Stimulated activated CD8-positive, alpha-beta memory T cell treated with anti-CD3 and anti-CD28 coated beads, Interleukin-7, amount 100 ng/mL, for 1 hour (primary cell): ENCODE data around the gene SCP2D1.
"Not testable (repeated sequence)": the region's sequence is repeated elsewhere in the genome, so short reads cannot be mapped to it uniquely, and the experiment has no call there.

Source experiments
- DNase-seq, 2 donors: peaks; one replicate each; pipeline ENCODE4 v3.0.0-alpha.2; 2020; ENCODE audit warnings: low read depth in 2 of 2

Gene SCP2D1

DNA sequence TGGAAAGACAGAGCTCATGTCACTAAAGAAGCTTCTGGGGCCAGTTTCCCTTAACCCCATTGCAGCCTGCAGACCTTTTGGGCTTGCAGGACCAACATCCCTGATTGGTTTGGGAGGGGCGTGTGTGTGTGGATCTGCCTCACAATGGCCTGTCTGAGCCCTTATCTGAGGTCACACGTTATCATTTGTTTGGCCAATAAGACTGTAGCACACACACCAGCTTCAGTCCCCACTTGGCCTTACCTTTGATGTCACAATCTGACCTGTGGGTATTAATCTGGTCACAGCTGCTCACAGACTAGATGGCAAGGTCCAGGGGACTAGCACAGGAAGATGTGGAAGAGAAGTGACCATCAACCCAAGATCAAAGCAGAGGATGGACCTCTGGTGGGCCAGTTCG lies at the start of gene SCP2D1:
SCP2D1 (plus strand) TSS at position 301 of the 400 bp plus-strand sequence; CDS start at position 334, 33 bp downstream.
- DNase-seq, result no peak

DNA sequence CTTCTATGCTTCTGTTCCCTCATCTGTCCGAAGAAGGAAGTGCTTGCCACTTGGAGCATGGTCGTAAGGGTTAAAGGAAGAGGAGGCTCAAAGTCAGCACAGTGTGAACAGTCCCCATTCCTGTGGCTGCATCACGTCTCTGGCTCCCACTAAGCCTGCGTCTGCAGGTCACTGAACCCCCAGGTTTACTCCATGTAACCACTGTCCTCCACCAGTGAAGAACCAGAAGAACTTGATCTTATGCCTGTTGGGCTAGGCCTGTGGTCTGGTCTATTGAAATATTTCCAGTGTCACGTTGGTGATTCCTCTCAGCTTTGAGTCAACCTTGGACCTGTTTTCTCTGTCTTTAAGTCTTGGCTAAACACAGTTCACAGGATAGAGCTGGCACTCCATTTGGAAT lies 45.9 kb upstream of the SCP2D1 start:
- no peak for DNase-seq

DNA sequence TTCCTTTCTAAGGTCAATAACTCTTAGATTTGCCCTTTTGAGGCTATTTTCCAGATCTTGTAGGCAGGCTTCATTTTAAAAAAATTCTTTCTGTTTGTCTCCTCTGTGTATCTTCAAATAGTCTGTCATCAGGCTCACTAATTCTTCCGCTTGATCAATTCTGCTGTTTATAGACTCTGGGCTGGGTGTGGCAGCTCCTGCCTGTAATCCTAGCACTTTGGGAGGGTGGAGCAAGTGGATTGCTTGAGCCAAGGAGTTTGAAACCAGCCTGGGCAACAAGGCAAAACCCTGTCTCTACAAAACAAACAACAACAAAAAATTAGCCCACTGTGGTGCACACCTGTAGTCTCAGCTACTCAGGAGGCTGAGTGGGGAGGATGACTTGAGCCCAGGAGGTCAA lies 40.0 kb upstream of the SCP2D1 start:
- no peak for DNase-seq

DNA sequence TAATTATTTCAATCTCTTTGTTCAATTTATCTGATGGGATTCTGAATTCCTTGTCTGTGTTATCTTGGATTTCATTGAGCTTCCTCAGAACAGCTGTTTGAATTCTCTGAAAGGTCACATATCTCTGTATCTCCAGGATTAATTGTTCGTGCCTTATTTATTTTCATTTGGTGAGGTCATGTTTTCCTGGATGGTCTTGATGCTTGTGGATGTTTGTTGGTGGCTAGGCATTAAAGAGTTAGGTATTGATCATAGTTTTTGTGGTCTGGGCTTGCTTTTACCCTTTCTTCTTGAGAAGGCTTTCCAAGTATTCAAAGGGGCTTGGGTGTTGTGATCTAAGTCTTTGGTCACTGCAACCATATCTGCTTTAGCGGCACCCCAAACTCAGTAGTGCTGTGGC lies 39.4 kb upstream of the SCP2D1 start:
- DNase-seq, result no peak

DNA sequence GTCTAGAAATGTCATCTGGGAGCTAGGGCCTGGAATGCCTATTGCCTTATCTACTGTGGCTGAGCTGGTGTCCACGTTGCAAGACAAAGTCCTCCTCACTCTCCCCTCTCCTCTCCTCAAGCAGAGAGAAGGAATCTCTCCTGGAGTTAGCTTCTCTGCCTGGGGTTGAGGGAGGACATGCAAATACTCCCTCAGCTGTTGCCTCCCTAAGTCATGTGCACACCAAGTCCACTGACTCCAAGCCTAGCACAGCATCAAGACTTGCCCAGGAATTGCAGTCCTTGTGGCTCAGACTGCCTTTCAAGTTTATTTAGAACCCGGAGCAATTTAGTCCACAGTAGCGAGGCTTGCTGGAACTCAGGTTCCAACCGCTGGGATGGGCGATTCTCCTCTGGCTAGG lies 38.0 kb upstream of the SCP2D1 start:
- no peak for DNase-seq

DNA sequence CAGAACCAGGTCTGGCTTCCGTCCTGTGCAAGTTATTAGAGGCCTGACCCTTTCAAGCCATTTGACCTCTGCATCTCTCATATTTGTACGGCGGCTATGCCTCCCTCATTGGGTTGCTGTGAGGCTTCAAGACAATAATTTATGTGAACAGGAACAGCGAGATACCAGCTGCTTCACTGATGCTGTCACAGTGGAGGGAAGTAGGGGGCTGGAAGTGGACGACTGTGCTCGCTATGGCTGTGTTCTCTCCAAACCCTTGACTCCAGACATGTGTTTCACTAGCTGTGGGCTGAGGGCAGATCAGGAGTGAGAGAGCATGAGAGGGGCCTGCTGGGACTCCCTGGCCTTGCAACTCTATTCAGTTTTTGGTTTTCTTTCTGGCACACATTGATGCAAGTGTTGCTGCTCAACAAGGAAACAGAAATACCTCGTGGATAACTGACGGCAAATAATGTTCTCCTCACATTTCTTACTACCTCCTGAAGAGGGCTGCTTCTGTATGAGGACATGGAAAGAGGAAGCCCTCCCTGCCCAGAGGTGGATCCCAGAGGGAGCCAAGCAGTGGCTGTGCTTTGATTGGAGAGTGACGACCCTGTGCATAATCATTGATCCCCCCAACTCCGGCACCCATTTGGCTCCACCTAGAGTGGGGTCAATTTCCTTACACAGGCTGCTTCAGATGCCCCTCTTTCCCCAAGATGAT lies 34.7 kb upstream of the SCP2D1 start:
- no peak for DNase-seq

DNA sequence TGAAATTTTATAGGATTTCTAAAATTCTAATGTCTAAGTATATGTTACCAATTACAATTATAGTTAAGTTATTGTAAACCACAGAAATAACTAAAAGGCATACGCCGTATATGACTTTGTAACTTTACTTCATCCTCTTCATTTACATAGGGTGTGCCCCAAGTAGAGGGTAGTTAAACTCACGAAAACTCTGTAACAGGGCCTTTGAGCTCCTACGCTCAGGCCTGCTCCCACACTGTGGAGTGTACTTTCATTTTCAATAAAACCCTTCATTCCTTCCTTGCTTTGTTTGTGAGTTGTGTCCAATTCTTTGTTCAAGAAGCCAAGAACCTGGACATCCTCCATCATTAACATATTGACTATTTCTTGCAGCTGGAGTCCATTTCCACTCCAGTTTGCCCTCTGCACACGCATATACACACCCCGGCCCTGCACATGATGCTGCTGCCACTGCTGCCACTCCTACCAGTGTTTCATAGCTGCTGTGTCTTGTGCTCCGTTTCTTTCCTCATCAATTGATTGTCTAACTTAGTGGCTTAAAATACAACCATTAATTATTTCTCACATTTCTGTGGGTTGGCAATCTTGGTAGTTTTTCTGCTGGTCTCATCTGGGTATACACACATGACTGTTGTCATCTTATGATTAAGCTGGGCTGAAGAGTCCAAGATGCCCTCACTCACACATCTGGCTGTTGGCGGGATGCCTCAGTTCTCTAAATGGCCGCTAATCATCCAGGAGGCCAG lies 33.0 kb upstream of the SCP2D1 start:
- no peak for DNase-seq

DNA sequence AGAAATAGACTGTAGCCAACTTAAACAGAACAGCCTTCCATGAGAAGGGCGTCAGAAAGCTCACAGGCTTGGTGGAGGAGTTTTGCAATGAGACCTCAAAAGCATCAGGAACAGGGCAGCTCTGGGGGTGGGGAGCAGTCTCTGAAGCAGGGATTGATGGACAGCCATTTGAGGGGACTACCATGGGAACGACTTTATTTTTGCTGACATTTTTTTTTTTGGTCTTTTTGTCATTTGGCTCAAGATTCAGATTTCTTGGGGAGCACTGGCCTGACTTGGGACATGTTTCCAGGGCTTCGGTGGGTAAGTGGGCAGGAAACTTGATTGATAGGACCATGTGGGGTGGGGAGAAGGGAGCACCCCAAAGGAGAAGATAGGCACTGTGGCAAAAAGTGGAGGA lies 32.1 kb upstream of the SCP2D1 start:
- DNase-seq, result no peak

DNA sequence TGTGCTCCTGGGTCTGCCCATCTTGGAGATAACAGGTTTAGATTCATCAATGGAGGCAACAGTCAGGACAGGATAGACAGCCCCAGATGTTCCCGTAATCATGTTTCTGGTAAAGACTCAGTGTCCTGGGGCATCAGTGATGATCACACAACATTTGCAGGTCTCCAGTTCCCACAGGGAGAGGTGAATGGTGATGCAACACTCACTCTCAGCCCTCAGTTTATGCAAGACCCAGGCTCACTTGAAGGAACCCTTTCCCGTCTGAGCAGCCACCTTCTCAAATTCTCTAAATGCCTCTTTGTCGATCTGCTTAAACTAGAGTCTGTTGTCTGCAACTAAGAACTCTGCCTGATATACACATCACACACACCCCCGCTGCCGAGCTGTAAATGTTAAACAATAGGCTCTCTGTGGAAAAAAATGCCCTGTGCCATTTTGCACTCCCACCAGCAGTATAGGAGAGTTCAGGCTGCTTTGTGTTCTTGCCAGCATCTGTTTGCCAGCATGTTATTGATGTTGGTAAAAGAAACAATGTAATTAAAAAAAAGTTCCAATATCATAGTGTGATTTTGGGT lies 30.1 kb upstream of the SCP2D1 start:
- no peak for DNase-seq

DNA sequence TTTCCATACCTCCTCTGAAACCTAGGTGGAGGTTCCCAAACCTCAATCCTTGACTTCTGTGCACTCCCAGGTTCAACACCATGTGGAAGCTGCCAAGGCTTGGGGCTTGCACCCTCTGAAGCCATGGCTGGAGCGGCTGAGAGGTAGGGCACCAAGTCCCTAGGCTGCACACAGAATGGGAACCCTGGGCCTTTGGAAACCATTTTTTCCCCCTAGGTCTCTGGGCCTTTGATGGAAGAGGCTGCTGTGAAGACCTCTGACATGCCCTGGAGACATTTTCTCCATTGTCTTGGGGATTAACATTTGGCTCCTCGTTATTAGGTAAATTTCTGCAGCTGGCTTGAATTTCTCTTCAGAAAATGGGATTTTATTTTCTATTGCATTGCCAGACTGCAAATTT lies 26.5 kb upstream of the SCP2D1 start:
- not testable (repeated sequence) for DNase-seq

DNA sequence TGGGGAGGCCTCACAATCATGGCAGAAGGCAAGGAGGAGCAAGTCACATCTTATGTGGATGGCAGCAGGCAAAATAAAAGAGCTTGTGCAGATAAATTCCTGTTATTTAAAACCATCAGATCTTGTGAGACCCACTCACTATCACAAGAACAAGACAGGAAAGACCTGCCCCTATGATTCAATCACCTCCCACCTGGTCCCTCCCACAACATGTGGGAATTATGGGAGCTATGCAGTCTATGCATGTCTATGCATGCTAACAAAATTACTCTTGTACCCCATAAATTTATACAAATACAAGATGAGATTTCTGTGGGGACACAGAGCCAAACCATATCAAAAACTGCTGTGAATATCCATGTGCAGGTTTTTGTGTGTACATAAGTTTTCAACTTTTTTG lies 25.6 kb upstream of the SCP2D1 start:
- DNase-seq, result no peak

DNA sequence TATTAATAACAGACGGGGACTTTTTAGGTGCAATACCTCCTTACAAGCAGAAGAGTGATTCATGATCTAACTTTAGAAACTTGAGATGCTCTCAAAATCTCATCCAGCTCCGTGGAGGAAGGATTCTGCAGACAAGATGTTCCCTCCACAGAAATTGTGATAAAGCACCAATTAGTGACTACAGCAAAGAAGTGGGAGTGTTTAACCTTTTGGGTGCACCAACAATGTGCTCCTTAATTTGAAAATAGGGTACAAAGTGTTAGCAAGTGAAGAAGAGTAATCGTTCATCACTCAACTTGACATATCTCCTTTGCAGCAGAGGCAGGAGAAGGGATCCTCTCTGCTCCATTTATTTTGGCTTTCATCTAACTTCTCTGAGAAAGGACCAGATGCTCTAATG lies 22.8 kb upstream of the SCP2D1 start:
- no peak for DNase-seq

DNA sequence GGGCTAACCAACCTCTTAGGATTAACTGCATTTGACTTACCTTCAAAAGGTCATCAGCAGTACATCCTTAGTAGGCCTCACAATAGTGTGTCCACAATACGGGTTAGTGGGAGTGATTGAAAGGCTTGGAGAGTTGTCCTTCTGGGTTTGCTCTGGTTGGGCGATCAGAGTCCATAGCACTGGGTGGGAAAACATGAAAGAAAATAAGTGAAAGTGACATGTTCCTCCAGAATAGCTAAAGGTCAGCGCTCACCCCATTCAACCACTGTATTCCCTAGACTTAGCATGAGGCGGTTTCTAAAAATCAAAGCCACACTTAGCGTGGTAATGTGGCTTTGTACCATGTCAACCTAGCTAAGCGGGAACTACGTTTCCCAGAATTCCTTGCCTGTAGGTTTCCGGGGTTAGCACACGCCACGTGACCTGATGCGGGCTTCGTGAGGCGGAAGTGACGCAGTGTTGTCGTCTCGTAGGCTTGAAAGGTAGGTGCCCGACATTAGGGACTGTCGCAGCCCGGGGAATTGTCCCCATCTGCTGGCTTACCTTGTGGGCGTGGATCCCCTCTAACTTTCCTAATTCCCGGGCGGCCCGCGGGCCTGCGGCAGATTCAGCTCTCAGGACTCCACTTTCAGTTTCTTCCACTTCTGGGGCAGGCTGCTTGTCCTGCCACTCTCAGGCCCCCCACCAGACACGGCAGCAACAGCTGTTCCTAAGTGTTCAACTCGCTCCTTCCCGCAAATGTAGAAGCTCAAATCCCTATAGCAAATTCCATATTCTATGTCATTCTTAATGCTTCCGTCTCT lies 19.8 kb upstream of the SCP2D1 start:
- peak; percentile 63 for DNase-seq

DNA sequence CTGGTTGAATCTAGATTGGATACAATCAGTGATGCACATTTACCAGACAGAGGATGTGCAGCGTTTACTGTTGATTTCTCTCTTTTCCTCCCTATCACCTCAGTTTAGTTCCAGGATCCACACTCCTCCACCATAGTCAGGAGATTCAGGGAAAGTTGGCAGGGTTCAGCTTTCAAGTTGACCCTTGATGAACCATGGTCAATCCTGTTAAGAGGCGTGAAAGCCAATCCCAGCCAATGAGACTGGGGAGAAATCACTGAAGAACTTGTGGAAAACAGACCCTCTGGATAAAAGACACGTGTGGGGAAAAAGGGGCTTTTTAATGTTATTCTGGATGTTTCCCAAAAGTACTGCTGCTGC lies 19.2 kb upstream of the SCP2D1 start:
- no peak for DNase-seq

DNA sequence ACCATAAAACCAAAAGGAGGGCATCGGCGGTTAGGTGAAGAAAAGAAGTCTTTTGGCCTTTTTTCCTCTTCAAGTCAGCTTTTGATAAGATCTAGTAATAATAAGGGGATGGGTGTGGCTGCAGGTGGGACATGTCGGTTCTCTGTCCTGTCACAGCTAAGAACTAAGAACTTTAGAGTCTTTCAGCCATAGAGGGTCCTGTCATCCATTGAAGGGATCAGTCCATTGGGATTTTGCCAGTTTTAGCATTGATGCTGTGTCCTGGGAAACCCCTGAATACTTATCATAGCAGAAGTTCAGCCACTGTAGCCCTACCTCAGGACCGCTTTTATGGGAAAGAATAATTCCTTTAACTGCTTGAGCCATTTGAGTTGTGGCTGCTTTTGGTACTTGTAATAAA lies 18.2 kb upstream of the SCP2D1 start:
- DNase-seq, result no peak

DNA sequence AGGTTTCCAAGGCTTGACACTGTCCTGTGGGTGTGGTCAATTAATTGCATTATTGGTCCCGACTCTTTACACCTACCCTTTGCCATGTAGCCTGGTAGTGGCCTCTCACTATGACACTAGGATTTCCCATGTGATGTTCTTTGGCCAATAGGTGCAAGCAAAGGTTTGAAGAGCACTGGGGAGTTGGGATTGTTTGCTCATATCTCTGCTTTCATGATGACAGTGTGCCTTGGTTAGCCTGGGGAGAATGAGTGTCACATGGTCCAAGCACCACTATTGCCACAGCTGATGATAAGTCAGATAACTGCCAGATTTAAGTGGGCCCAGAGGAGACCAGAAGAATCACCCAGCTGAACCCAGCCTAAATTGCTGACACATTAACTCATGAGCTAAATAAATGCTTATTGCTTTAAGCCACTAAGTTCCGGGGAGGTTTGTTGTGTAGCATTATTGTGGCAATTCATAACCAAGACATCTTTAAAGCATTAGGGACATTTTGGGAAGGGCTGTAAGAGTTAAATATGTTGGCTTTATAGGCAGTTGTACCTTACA lies 17.2 kb upstream of the SCP2D1 start:
- no peak for DNase-seq

DNA sequence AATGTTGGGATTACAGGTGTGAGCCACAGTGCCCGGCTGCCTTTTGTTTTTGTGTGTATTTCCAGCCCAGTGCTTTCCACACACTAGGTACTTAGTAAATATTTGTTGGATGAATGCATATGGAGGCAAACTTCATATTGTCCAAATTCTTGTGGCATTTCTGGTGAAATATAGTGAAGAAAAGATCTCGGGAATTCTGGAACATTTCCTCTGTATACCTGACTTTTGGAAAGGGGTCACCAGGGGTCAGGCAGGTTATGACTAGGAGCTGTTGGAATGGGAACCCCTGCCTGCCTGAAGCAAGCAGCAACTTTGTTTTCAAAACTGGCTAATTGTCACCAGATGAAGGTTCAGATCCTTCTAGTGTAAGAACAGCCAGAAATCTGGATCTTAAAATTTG lies 12.1 kb upstream of the SCP2D1 start:
- DNase-seq, result no peak

DNA sequence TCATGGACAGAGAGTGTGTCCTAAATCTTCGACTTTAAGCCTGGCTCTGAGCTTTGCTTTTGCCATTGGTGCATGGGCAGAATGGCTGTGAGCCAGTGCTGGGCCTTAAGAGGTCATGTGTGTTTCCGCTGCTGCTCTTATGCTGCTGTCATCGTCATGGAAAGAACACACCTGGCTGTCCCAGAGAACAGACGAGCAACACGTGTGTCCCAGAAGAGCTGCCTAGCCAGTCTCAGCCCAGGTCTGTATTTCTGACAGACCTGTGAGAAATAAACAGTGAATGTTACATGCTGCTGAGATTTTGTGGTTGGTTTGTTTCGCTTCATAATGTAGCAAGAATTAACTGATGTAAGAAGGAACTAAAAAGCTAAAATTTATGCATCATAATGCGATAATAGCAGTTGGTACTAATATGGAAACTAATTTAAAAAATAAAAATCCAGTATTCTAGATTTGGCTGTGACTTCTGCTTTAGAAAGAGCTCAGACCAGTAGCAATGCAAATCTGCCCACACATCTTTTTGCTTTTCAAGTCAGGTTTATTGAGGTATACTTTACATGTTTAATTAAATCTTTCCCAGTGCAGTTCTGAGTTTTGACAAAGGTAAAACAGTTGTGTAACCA lies 11.5 kb upstream of the SCP2D1 start:
- DNase-seq, result no peak

DNA sequence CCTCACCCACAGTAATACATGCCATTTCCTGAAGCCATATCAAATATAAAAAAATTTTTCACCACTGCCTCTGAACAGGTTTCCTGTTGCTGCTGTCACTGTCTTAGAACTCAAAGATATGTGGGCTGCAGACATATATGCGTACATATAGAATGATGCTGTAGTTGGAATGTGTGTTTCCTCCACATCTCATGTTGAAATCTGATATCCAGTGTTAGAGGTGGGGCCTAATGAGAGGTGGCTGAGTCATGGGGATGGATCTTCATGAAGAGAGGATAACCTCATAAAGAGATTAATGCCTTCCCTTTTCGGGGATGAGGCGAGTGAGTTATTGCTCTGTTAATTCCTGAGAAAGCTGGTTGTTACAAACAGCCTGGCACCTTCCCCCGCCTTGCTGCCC lies 7.7 kb upstream of the SCP2D1 start:
- DNase-seq, result no peak

DNA sequence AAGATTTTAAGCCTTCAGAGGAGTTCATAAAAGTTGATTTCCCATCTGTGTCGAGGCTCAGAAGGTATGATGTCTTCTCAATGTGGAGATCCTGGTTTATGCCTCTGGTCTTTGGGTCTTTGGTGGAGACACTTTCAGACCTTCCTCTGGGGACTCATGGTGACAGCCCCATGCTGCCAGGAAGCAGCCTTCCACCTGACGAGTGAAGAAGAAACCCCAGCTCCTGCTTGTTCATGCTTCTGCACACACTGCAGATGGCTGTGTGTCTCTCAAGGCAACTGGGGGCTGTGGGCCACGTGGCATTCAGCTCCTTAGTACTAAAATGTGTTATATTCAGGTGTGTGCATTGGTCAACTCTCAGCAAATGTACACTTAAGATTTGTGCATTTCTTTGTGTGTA lies 4.9 kb upstream of the SCP2D1 start:
- DNase-seq, result no peak

DNA sequence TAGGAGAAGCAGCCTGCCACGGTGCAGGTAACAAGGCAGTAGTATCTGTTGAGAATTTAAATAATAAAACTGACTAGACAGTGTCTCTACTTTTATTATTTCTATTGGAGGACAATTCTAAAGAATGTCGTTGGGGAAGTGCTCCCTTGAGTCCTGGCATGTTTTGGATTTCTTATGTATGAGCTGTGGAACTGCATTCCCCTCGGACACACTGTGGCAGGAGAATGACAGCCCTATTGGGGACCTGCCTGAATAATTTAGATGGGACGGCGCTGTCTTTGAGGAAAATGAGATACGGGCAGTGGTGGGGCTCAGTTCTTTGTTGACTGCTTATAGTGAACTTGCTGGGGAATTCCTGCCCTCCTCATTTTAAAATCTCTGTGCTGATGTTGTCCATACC lies 2.4 kb upstream of the SCP2D1 start:
- DNase-seq, result no peak

DNA sequence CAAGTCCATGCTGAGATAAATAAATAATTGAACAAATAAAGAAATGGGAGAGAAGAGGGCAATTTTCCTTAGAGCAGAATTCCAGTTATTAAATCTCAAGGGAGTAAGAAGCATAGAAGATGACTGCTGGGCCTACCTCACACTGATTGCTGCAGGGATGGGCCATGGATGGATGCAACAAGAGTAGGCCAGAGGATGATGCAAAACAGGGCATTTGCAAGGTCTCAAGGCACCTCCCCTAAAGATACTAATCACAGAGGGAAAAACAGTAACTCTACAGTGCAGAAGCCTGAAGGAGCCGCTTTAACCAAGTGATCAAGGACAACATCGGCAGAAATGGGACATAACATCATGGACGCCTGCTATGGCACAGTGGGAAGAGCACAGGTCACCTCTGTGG lies 1.7 kb upstream of the SCP2D1 start:
- no peak for DNase-seq
